Cerebellar cortex (tissue), 1 donor: ENCODE data around the gene GNA14.
"Not testable (repeated sequence)": the region's sequence is repeated elsewhere in the genome, so short reads cannot be mapped to it uniquely, and the experiment has no call there.

Experiments
- DNase-seq: peaks from one replicate; pipeline ENCODE4 v3.0.0-alpha.2; 2015; ENCODE audit warnings: low spot score

GNA14 gene

DNA sequence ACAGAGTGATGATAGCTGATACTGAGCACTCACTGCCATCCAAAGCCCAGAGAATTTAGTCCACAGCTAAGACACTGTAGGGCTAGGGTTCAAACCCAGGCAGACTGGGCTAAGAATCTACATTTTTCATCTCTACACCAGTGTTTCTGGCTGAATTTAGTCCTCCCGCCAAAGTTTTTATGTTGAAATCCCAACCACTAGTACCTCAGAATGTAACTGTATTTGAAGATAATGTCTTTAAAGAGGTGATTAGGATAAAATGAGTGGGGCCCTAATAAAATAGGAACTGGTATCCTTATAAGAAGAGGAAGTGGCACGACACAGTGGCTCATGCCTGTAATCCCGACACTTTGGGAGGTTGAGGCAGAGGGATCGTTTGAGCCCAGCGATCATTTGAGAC is 4.3 kb downstream of the GNA14 start:
- DNase-seq = no peak

- DNase-seq = no peak
Observed at GRCh38 chr9:77640741-77641580, 7.2 kb downstream of the GNA14 start.

- DNase-seq = no peak
Observed at GRCh38 chr9:77632652-77633051, 15.5 kb downstream of the GNA14 start.

GRCh38 chr9:77628864-77629263 is 19.3 kb downstream of the GNA14 start:
- not testable (repeated sequence) for DNase-seq

DNA sequence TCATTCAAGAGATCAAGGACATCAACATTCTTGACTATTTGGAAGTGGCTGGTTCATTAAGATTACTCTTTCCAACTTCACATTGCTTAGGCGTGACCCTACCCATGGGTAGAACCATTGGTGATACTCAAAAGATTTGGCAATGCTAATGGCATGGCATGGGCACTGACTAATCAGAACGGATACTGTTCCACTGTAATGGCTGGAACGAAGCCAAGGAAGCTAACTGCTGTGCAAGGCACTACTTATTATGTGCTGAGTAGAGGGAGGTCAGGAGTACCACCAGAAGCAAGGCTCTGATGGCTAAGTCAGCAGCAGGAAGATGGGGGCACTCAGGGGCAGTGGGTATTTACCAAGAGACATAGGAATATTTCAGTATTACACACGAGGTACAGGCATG is 31.9 kb downstream of the GNA14 start:
- no peak for DNase-seq

- DNase-seq = no peak
Observed at GRCh38 chr9:77614645-77615044, 33.5 kb downstream of the GNA14 start.

- DNase-seq = no peak
Observed at GRCh38 chr9:77606526-77606925, 41.6 kb downstream of the GNA14 start.

- DNase-seq = no peak
Observed at GRCh38 chr9:77605449-77606220, 42.5 kb downstream of the GNA14 start.

GRCh38 chr9:77604316-77604715 is 43.8 kb downstream of the GNA14 start:
- DNase-seq = no peak

DNA sequence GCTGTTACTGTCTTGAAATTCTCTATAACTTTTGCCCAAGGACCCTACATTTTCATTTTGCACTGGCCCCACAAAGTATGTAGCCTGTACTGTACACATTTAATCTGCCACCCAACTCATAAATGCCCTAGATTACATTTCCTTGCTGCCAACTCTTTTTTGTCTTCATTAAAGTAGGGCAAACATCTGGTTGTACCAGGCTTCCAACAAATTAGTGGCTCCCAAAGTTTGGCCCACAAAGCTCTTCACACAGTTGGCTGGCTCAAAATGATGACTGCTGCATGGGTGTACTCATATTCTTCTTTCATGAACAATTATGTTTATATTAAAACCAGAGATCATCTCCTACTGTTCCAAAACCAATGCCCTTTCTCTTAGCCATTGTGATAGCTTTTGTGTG is 45.3 kb downstream of the GNA14 start:
- no peak for DNase-seq

DNA sequence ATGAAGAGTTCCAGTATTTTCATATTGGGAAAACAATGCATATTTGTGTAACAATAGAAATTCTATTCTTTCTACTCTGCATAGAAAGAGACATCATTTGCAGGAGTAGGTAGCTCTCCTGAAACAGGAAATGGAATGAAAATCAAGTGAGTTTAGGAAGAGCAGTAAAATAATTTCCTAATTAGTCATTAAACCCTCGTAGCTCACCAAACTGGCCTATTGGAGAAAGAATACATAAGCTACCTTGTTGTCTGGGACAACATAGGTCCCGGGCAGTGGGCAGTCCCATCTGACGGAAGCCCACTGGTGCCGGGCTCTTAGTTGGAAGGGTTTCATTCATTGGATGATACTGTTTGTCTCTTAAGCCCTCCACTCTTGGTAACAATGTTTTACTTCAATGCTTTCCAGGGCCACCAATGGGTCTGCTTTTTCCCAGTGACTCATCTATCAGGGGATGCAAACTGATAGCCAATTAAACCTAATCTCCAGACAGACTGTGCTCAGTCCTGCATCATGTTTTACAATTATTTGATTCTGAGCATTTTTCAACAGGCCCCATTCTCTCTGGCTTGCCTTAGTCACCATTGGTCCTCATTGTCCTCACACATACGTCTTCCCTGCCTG is 46.5 kb downstream of the GNA14 start:
- DNase-seq = no peak

DNA sequence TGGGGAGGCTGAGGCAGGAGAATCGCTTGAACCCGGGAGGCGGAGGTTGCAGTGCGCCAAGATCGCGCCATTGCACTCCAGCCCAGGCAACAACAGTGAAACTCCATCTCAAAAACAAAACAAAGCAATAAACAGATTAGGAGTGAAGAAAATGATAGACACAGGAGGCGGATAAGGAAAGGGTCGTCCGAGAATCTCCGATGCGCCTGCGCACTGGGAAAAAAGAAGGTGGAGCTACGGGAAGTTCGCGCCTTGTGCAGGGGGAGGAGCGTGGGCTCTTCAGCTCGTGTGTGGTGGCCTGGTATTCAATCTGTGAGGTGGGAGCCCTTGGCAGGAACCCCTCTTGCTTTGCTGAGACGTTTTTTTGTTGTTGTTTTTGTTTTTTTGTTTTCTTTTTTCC is 47.3 kb downstream of the GNA14 start:
- no peak for DNase-seq

DNA sequence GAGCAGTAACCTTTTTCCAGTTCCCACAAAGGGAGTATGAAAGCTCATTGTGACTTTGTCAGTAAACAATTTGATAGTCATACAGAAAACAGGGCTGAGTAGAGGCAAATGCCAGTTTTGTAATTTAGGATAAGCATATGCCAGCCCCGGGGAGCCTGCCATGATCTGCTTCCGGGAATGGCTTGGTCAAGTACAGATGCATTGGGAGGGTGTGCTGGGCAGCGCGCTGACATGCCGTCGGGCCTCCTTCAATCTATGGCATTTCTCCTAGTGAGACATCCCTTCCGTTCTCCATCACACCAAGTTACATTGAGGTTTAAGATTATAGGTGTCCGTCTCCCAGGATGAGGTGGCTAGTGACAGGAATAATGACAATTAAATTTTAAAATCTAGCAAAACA is 48.6 kb downstream of the GNA14 start:
- DNase-seq = no peak

DNA sequence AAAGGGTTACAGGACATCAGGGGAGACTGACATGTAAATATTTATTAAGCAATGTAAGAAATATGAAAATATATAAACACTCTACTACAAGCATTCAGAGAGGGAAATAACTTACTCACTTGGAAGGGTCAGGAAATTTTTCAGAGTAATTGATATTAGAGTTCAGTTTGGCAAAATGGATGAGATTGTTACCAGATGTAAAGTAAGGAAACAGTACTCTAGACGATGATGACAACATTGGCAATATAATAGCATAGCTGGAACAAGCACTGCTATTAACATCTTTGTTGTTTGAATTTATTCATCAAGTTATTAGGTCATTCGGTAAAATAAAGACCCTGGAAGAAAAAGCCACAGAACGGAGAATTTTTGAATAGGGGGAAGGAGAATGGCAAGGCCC is 49.1 kb downstream of the GNA14 start:
- DNase-seq = no peak

DNA sequence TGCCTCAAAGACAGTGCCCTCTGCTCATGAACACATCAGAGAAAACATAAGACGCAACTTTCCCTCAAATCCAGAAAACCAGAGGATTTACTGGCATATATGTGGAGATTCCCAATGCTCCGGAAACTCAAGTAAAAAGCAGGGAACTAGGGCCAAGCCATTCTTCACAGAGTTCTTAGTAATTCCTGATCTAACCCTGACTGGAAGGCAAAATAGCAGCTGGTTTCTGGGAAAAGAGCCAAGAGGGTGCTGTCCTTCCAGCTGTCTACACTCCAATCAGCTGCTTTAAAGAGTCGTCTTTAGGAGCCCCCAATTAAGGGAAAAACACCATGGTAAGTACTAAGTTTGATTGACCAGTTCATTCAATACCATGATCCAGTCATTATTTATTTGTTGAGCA is 49.6 kb downstream of the GNA14 start:
- no peak for DNase-seq

DNA sequence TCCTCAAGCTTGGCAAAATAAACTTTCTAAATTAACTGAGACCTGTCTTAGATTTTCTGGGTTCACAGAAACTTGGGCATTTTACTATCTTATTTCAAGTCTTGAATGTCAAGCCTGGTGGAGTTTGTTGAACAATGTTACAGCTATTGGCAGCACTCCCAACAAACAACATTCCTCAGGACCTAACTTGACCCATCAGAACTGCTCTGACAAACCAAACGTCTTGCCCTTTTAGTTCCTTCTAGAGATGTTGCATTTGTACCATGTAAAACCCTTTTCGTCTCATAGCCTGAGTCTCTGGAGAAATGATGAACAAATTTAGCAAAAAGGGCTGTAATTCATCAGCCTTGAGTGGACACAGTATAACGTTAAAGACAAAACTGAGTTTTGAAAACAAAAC is 51.1 kb downstream of the GNA14 start:
- no peak for DNase-seq

DNA sequence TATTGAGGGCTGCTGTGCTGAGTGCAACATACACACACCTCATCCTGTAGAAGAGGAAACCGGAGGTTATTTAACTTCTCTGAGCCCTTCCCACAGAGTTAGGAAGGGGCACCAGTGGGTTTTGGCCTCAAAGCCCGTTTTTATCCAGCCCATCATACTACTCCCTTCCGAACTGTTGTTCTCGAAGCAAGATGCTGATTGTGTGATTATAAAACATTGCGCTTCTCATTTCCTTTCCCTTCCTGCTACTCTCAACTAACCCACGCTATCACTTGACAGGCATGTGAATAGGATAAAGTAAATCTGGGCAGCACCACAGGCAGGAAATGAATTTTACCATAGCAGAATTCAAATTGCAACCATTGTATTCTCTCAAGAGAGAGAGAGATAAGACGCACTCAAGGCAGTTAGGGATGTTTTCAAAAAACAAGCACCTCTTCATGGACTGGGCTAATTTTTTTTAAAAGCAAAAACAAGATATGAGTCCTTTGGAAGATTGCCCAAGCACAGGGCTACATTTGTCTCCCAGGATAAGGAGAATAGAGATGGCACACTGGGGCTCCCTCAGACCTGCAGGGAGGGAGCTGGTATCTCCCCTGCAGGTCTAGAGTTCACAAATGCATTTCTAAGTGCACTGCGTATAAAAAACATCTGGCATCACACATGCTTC is 52.6 kb downstream of the GNA14 start:
- no peak for DNase-seq

DNA sequence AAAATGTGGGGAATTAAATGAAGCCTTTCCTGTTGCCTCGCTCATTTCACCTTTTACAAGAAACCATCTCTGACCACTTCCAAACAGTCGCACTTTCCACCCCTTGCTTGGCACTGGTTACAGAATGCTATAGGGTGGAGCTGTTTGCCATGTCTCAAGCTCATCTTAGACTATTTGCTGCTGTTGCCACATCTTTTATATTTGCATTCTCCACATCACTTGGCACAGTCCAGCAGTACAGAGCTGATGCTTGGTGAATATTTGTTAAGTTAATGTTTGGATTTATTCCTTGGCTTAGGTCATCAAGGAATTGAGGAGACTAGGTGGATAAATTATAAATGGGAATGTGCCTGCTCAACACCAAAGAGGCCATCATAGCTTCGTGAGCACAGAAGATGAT is 53.2 kb downstream of the GNA14 start:
- no peak for DNase-seq

- DNase-seq = no peak
Observed at GRCh38 chr9:77593528-77593927, 54.6 kb downstream of the GNA14 start.

DNA sequence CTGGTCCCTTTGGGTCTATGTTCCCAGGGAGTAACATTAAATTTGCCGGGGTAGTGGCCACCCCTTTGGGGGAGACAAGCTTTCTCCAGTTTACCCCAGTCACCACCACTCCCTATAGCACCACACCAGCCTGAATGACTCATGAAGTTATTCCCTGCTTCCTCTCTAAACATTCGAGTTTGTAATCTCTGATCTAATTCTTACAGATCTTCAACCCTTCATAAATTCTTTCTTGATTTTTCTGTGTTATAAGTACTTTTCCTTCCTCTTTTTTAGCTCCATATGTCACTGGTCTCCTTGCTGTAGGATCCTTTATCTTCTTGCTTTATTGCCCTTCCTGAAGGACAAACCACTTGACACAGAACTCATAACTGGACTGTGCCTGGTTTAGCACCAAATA is 55.6 kb downstream of the GNA14 start:
- no peak for DNase-seq

- DNase-seq = no peak
Observed at GRCh38 chr9:77589046-77589795, 58.9 kb downstream of the GNA14 start.
